Occipital lobe (tissue), 2 donors: ENCODE measurements around the gene PSMC3. TPM values are rescaled to one million over a fixed set of nuclear protein-coding genes. Genes with fewer than 3 reads are reported as not detected.

Experiments used
- DNase-seq: peaks from one replicate; lab custom pipeline; 2025; lab: John Stamatoyannopoulos, UW
- total RNA-seq: library from RNA; depleted of rRNA; stranded (reverse); fragments of >200 nt; gene quantifications from one replicate; pipeline ENCODE4 v1.2.3, GENCODE V29; 2014

The PSMC3 gene
- total RNA-seq, 1 donor from 2014 or later = 69.1 TPM

DNA sequence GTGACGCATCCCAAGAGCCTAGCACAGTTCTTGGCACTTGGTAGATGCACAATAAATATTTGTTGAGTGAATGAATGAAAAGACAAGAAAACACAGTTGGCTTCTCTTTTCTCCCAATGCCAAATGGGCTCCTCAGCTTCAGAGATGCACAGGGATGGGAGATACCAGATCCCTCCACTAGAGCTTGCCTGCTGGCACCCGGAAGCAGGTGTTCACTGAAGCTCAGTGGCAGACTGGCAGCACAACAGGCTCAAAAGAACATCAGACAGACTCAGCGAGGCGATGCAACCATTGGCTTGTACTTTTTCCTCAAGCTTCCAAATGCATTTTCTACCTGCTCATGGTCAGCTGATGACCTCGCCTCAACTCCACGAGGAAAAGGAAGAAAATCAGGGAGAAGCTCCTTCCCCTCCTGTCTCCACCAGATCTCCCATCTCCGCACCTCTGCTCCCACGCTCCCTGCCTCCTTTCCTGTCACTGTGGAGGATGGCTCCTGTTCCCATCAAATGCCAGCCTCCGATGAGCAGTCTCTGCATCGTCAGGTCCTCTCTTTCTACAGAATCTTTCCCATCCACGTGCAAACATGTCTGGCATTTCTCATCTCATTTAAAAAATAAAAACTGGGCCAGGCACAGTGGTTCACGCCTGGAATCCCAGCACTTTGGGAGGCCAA is 16.9 kb upstream of the PSMC3 start:
- DNase-seq = peak; percentile 42

DNA sequence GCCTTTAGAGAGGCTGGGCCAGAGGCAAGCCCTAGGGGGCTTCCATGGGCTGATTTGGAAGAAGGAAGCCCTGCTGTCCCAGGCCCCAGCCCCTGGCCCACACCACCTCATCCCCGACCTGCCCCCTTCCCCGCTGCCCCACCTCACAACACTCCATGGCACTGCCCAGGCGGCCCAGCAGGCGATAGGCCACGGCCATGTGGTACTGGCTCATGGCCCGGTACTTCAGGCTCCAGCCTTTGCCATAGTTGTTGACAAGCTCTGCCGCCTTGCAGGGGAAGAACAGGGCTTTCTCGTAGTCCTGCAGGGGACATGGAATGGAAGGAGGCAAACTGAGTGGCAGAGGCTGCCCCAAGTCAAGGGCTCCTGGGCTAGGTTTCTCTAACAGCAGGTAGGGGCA is 16.3 kb upstream of the PSMC3 start:
- peak; percentile 30 for DNase-seq

DNA sequence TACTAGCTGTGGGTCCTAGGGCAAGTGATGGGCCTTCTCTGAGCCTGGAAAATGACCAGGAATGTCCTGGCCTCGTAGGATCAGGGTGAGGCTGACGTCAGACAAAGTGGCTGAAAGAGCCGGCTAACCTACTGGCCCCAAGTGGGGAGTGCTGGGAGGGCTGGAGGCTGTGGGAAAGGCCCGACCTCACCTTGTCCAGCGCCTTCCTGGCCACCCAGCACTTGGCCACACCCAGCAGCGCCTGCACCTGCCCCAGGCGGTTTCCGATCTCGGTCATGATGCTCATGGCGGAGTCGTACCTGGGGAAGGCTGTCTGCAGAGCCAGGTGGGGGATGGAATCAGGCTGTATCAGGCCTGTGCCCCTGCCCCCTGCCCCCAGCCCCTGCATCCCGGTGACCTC is 15.2 kb upstream of the PSMC3 start:
- DNase-seq = no peak

GRCh38 chr11:47440054-47440476 is 13.8 kb upstream of the PSMC3 start:
- DNase-seq = no peak

- DNase-seq = no peak
Measured at GRCh38 chr11:47438721-47439120, 12.5 kb upstream of the PSMC3 start.

GRCh38 chr11:47437746-47438418 is 11.6 kb upstream of the PSMC3 start:
- DNase-seq = no peak

DNA sequence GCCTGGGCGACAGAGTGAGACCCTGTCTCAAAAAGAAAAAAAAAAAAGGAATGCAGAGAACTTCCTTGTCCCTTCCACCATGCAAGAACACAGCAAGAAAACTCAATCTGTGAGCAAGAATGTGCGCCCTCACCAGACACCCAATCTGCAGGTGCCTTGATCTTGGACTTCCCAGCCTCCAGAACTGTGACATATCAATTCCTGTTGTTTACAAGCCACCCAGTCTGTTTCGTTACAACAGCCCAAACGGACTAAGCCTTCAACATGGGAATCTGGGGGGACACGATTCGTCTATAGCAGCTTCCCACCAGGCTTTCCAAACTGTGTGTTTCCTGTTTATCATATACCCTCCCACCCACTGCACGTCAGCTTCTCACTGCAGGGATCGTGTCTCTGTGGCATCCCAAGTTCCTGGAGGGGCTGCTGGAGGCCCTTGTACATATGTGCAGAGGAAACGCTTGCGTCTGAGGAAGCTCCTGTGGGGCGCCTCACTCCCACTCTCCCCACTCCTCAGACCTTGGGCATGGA is 11.0 kb upstream of the PSMC3 start:
- DNase-seq = no peak

GRCh38 chr11:47436726-47437125 is 10.5 kb upstream of the PSMC3 start:
- no peak for DNase-seq

GRCh38 chr11:47435687-47436086 is 9.4 kb upstream of the PSMC3 start:
- DNase-seq = no peak

DNA sequence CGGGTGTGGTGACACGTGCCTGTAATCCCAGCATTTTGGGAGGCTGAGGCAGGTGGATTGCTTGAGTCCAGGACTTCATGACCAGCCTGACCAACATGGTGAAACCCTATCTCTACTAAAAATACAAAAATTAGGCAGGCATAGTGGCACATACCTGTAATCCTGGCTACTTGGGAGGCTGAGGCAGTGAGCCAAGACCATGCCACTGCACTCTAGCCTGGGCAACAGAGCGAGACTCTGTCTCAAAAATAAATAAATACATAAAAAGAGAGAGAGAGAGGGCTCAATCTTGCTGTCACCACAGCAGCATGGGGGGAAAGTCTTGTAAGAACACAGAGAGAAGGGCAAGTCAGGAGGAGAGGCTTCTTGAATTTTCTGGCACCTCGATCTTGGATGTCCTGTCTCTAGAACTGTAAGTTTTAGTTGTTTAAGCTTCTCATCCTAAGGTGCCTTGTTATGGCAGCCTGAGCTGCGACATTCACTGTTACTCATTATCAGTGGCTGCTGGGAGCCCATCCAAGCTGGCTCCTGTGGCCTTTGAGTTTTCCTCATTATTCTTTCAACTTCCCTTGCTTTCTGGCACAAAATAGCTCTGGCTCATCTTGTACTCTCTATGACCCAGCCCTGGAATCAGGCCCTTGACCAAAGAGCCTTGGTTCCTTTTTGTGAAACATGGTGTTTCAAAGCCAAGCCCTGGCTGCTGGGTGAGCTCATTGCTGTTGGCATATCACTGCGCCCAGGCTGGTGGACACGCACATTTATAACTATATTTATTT is 8.0 kb upstream of the PSMC3 start:
- DNase-seq = no peak

DNA sequence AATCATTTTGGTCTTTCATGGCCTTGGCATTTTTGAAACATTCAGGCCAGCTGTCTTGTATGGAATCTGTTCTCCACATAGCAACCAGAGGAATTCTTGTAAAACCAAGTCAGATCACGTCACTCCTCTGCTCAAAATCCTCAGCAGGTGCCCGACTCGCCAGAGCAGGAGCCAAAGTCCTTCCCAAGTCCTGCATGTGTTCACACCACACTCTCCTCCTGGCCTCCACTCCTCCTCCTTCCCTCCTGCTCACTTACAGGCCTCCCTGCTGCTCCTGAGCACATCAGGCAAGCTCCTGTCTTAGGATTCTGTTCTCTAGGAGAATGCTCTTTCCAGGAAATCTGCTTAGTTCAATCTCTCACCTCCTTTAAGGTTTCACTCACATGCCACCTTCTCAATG is 6.9 kb upstream of the PSMC3 start:
- DNase-seq = no peak

GRCh38 chr11:47431356-47432083 is 5.3 kb upstream of the PSMC3 start:
- DNase-seq = no peak

GRCh38 chr11:47430524-47430923 is 4.3 kb upstream of the PSMC3 start:
- no peak for DNase-seq

DNA sequence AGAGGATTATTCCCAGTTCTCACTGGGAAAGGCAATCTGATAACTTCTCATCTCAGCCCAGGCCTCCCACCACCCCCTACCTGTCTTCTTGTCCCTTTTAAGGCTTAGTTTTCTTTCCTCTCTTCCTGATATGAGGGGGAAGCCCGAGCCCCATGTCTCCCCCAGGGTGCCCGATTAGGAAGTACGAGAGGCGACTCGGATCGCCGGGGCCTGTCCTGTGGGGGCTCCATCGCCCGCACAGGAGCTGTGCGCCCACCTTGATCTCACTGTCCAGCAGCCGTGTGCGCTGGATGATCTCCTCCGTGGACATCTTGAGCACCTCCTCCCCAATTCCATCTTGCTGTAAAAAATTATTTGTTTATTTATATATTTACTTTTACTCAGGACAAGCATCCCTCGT is 628 bp downstream of the PSMC3 start:
- DNase-seq = no peak

DNA sequence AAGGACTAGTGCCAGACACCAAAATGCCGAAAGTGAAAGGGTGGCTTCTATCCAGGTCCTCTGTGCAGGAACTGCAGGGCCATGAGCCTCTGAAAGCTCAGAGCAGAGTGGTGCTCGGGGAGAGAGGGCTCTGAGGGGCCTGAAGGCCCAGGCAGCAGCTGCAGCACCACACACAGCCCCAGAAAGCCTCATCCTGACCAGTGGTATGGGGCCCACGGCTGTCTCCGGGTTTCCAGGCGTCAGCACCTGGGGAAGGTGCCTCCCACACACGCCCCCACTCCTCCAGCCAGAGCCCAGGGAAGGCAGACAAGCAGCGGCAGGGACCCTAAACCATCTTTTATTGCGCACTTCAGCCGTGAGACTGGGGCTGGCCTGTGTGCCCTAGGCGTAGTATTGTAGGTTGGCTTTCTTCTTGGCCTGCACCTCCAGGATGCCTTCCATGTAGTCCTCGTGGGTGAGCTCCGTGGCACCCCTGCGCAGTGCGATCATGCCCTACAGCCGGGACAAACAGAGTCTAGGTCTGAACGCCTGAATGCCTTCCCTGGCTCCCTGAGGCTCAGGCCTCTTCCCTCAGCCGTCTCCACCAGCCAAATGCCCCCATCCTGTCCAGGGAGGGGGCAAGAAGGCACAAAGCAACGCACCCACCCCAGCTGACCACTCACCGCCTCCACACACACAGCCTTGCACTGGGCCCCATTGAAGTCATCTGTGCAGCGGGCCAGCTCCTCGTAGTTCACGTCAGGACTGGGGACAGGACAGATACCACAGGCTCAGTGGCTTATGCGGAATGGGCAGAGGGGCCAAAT is 7.6 kb downstream of the PSMC3 start:
- DNase-seq = no peak

GRCh38 chr11:47417712-47418111 is 8.5 kb downstream of the PSMC3 start:
- no peak for DNase-seq

- no peak for DNase-seq
Measured at GRCh38 chr11:47415949-47416472, 10.2 kb downstream of the PSMC3 start.

DNA sequence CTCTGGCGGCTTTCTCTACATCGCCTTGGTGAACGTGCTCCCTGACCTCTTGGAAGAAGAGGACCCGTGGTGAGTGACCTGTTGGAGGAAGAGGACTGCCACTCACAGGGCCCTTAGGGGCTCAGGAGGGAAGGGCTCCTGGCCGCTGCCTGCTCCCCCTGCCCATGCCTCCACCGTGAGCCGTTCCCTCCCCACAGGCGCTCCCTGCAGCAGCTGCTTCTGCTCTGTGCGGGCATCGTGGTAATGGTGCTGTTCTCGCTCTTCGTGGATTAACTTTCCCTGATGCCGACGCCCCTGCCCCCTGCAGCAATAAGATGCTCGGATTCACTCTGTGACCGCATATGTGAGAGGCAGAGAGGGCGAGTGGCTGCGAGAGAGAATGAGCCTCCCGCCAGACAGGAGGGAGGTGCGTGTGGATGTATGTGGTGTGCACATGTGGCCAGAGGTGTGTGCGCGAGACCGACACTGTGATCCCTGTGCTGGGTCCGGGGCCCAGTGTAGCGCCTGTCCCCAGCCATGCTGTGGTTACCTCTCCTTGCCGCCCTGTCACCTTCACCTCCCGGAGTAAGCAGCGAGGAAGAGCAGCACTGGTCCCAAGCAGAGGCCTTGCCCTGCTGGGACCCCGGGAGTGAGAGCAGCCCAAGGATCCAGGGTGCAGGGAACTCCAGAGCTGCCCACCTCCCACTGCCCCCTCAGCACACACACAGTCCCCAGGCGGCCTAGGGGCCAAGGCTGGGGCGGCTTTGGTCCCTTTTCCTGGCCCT is 11.0 kb downstream of the PSMC3 start:
- no peak for DNase-seq

GRCh38 chr11:47414685-47415070 is 11.6 kb downstream of the PSMC3 start:
- DNase-seq = no peak
